Motor neuron (in vitro differentiated cells): ENCODE measurements around the gene SPG11. TPM values are rescaled to one million over a fixed set of nuclear protein-coding genes. Genes with fewer than 3 reads are reported as not detected.

Source experiments
- total RNA-seq, 8 experiments: library from RNA; unstranded; fragments of 300-600 nt; gene quantifications; 2 replicates each; pipeline versions ENCODE4 v1.2.3 to v1.2.4, GENCODE V29; 2022

SPG11 gene
- total RNA-seq, 8 experiments from 2014 or later = 31.0 to 91.1 (median 46.6) TPM

Other genes starting within 250 kb of the SPG11 start
- gene CTDSPL2, start 236.0 kb downstream of the SPG11 start, total RNA-seq = 10 to 100 TPM; 21.1 to 59.5 (median 45.6) TPM
- gene EIF3J, start 126.5 kb downstream of the SPG11 start, total RNA-seq = 100 to 1,000 TPM in 1 of 8 experiments, 10 to 100 TPM in 7; 37.5 to 100 (median 54.7) TPM
- 1 to 10 TPM in 4 of 8 experiments, under 1 TPM in 4; 0.11 to 2.2 (median 0.96) TPM for gene PATL2, start 47.7 kb upstream of the SPG11 start, total RNA-seq
- 1,000 to 10,000 TPM in 4 of 8 experiments, 100 to 1,000 TPM in 1, 10 to 100 TPM in 3; 27.1 to 8,870 (median 763) TPM for gene B2M, start 47.9 kb upstream of the SPG11 start, total RNA-seq
- gene TRIM69, start 72.9 kb upstream of the SPG11 start, total RNA-seq = 10 to 100 TPM; 10.4 to 56.0 (median 17.9) TPM